Activated CD4-positive, alpha-beta T cell treated with anti-CD3 and anti-CD28 coated beads, Interleukin-2, Interleukin-4, amounts not matched to agents 100 ng/mL and 50 ng/mL, durations not matched to agents 16 hours and 8 hours (primary cell): ENCODE results near the gene OSR1.
A peak's percentile ranks its signal among the peaks of the same experiment; 100 is the strongest.

Experiments
- DNase-seq: peaks from one replicate; pipeline ENCODE4 v3.0.0-alpha.2; 2020; ENCODE audit warnings: low spot score

OSR1 gene

GRCh38 chr2:19357402-19358241 lies 801 bp downstream of the OSR1 start:
- no peak for DNase-seq

GRCh38 chr2:19356545-19357401 lies 1.6 kb downstream of the OSR1 start:
- DNase-seq: no peak

GRCh38 chr2:19355931-19356544 lies 2.4 kb downstream of the OSR1 start:
- DNase-seq: no peak

- DNase-seq: no peak
These were observed 3.0 kb downstream of the OSR1 start for GRCh38 chr2:19355416-19355821.

- no peak for DNase-seq
These were observed 3.4 kb downstream of the OSR1 start for GRCh38 chr2:19355014-19355405.

GRCh38 chr2:19353721-19354050 lies 4.7 kb downstream of the OSR1 start:
- DNase-seq: no peak

GRCh38 chr2:19352946-19353720 lies 5.3 kb downstream of the OSR1 start:
- no peak for DNase-seq

GRCh38 chr2:19351899-19352697 lies 6.3 kb downstream of the OSR1 start:
- DNase-seq: no peak

GRCh38 chr2:19351499-19351898 lies 6.9 kb downstream of the OSR1 start:
- no peak for DNase-seq

- no peak for DNase-seq
These were observed 7.6 kb downstream of the OSR1 start for GRCh38 chr2:19350678-19351401.

GRCh38 chr2:19349911-19350677 lies 8.3 kb downstream of the OSR1 start:
- DNase-seq: peak; percentile 49

GRCh38 chr2:19348692-19349091 lies 9.7 kb downstream of the OSR1 start:
- DNase-seq: no peak

GRCh38 chr2:19347619-19348562 lies 10.5 kb downstream of the OSR1 start:
- DNase-seq: peak; percentile 92

- DNase-seq: no peak
These were observed 11.3 kb downstream of the OSR1 start for GRCh38 chr2:19346983-19347618.

- no peak for DNase-seq
These were observed 20.7 kb downstream of the OSR1 start for GRCh38 chr2:19337742-19338141.

GRCh38 chr2:19337202-19337601 lies 21.2 kb downstream of the OSR1 start:
- DNase-seq: no peak

GRCh38 chr2:19336781-19337180 lies 21.6 kb downstream of the OSR1 start:
- DNase-seq: no peak

- DNase-seq: no peak
These were observed 25.9 kb downstream of the OSR1 start for GRCh38 chr2:19332503-19332902.
